Hematopoietic multipotent progenitor cell treated with erythropoietin and hydrocortisone succinate and interleukin-3 and kit ligand, for 8 days (in vitro differentiated cells): ENCODE results near the gene SSU72.
"Not testable (repeated sequence)": the region's sequence is repeated elsewhere in the genome, so short reads cannot be mapped to it uniquely, and the experiment has no call there.

Experiments
- DNase-seq: peaks from one replicate; pipeline ENCODE4 v3.0.0-alpha.2; 2015

The SSU72 gene

GRCh38 chr1:1609822-1610485, 35.3 kb upstream of the SSU72 start:
- DNase-seq: no peak

GRCh38 chr1:1606232-1606631, 31.6 kb upstream of the SSU72 start:
- DNase-seq: no peak

- DNase-seq: no peak
These were observed 31.1 kb upstream of the SSU72 start for GRCh38 chr1:1605724-1606123.

- no peak for DNase-seq
These were observed 30.4 kb upstream of the SSU72 start for GRCh38 chr1:1605034-1605591.

DNA sequence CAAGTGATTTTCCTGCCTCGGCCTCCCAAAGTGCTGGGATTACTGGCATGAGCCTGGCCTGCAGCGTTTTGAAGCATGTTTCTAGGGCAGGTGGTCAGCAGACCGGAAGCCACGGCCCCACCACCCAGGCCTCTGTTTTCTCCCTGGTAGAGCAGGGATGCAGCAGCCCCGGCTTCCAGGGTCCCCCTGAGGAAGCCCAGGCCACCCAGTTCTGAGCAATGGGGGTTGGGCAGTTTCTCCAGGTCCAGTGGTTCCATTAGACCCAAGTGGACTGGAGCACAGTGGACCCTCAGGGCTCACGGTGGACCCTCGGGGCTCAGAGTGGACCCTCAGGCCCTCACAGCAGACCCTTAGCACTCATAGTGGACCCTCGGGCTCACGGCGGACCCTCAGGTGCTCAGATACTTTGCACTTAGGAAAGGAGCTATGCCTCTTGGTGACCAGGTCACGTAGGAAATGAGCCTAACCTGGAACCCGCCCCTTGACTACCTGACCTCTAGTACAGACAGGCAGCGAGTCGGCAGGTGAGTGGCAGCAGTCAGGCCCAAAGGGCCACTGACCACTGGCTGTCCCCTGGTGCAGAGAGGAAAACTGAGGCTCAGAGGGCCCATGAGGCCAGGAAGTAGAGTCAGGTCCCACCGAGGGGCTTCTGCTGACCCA, 29.8 kb upstream of the SSU72 start:
- DNase-seq: no peak

- no peak for DNase-seq
These were observed 29.2 kb upstream of the SSU72 start for GRCh38 chr1:1603671-1604373.

GRCh38 chr1:1602968-1603506, 28.4 kb upstream of the SSU72 start:
- DNase-seq: no peak

DNA sequence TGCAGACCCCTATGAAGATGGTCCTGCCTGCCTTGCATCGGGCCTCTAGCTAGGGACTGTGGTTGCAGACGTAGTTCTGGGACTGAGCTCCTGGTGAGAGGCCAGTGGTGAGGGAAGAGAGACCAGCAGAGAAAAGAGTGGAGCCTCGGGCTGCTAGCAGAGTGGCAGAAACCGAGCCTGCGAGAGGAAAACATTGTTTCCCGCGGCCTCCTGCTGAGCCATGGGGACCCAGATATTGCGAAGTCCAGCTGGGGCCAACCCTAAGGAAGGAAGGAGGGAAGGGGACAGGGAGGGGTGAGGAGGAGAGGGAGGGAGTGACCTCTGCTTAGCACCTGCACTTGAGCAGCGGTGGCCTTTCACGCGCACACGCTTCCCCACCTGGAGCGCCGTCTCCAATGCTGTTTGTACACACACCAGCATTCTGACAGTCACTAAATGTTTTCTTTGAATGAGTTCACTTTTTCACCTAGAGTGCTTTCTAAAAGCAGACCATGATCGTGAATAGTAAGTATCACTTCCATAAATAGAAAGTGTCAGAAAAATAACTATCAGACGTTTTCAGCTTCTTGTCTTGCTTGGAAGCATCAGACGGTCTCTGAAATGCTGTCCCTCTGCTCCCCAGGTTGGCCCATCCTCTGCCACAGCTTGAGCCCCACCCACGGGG, 27.8 kb upstream of the SSU72 start:
- no peak for DNase-seq

DNA sequence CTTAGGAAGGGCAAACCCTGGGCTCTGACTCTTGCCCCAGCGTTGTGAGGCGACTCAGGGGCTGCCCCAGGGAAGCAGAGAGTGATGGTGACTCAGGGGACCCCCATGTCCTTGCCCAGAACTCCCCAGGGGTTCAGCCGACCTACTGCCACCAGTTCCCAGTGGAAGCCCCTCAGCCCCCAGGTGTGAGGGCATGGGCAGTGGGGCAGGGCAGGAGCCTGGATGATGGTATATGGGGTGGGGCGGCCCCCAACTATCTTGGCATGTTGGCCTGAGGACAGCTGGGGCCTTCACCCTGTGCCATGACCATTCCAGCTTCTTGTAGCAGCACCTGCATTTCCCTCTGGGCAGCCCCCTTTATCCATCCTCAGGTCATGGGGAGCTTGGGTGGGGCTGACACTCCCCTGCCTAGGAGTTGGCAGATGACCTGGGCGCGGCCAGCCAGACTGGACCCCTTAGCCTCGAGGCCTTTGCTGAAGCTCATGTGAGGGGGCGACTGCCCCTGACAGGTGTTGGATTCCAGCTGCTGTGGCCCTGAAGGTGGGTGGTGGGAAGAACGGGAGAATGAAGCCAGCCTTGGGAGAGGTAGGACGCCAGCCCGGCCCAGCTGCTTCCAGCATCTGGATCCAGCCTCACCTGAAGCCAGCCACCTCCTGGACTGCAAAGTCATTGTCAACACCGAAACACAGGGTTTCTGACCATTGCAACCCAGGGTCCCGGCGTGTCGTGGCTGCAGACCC, 27.1 kb upstream of the SSU72 start:
- DNase-seq: no peak

GRCh38 chr1:1600861-1601563, 26.3 kb upstream of the SSU72 start:
- DNase-seq: no peak

DNA sequence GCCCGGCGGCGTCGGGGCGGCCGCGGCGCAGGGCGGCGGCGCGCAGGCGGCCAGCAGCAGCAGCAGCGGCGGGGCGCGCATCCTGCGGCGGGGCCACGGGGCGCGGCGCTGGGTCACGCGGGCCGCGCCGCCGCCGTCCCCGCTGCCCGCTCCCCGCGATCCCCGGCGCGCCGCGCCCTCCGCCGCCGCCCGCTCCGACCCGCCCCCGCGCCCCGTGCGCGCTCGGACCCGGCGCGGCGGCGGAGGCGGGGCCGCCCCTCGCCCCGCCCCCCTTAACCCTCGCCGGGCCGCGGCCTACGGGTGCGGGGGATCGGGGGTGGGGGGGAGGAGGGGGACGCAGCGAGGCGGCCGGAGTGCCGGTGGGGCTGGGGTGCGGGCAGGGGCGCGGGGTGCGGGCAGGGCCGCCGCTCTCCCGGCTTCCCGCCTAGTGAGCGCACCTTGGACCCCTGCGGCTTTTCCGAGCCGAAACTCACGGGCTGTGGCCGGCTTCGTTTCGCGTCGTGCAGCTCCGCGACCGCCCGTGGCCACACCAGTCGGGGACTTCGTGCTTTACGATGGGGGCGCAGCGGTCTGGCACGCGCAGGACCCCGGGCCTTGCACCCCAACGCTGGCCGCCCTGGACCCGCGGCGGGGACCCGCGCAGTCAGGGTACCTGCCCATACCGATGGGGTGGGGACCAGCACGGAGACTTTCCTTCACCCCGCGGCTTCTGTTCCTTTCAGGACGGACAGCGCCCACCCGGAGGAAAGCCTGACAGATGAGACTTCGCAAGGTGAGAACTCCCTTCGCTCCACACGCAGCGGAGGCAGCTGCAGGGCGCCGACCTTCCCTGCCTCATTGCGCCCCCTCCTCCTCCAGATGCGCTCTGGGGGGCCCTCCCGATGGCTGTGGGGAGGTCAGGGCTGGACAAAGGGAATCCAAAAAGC, 25.5 kb upstream of the SSU72 start, which contains the start of gene FNDC10:
TSS of gene FNDC10 (minus strand) at position 201 of the 926 bp plus-strand sequence. CDS start at position 81, 120 bp downstream.
- DNase-seq: no peak

DNA sequence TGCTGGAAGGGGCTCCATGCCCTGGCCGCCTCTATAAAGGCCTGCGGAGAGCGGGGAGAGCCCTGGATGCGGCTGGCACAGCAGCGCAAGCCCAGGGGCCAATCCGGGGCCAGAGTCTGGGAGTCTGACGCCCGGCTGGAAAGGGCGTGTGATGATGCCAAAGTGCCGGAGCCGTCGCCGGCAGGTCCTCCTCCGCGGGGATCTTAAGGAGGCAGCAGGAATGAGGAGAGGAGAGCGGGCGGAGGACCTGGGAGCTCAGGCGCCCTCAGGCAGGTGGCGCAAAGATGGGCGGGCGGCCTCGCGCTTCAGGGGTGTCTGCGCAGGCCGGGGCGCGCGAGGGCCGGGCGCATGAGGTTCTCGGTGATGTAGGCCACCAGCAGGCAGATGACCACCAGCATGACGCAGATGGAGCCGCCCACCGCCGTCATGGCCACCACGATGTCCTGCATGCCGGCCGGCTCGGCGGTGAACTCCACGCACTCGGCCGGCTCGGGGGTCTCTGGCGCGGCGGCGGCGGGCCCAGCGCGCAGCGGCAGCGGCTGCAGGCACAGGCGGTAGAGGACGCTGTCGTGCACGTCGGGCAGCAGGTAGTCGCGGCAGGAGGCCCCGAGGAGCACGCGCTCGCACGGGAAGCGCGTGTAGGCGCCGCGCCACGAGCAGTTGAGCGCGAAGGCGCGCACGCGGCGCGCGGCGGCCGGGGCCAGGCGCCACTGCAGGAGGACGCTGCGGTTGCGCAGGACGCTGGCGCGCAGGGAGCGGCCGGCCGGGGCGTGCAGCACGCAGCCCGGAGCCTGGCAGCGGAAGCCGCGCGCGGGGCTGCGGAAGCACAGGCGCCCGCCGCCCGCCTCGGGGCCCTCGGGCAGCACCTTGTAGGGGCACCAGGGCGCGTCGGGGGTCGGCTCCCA, 24.6 kb upstream of the SSU72 start:
- DNase-seq: peak; percentile 27

GRCh38 chr1:1598720-1599029, 24.0 kb upstream of the SSU72 start:
- DNase-seq: no peak

GRCh38 chr1:1598051-1598719, 23.5 kb upstream of the SSU72 start:
- DNase-seq: no peak

- peak; percentile 32 for DNase-seq
These were observed 22.7 kb upstream of the SSU72 start for GRCh38 chr1:1597275-1597930.

DNA sequence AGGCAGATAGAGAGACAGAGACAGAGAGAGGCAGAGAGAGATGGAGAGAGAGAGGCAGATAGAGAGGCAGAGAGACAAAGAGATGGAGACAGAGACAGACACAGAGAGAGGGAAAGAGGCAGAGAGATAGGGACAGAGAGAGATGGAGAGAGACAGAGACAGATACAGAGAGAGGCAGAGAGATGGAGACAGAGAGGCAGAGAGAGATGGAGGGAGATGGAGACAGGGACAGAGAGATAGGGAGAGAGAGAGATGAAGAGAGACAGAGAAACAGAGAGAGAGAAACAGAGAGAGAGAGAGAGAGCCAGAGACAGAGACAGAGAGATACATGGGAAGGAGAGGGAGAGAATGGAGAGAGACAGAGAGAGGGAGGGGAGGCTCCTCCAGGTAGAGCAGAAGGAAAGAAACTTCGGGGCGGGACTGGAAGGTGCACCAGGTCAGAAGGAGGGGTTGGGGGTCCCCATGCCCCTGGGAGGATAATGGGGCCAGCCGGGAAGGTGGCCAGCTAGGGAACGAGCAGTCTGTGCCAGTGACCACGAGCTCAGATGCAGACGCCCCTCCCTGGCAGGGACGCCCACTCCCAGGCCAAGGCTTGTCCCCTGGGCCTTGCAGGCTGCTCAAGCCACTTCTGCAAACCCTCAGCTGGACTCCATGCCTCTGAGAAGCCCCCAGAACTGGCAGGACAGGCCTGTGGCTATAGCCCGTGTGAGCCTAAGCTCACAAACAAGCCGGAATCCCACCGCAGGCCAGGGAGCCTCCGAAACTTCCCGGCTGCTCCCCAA, 22.0 kb upstream of the SSU72 start:
- no peak for DNase-seq

DNA sequence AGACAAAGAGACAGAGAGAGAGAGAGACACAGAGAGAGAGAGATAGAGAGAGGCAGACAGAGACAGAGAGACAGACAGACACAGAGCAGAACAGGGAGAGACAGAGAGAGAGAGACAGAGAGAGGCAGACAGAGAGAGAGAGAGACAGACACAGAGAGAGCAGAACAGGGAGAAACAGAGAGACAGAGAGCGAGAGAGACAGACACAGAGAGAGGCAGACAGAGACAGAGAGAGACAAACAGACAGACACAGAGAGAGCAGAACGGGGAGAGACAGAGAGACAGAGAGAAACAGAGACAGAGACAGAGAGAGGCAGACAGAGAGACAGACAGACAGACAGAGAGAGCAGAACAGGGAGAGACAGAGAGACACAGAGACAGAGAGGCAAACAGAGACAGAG, 20.7 kb upstream of the SSU72 start:
- DNase-seq: not testable (repeated sequence)
